Glomerular visceral epithelial cell (primary cell): Measurements from ENCODE around the gene RBBP8NL.
"Not testable (repeated sequence)": the region's sequence is repeated elsewhere in the genome, so short reads cannot be mapped to it uniquely, and the experiment has no call there.

Experiments
- DNase-seq: peaks from one replicate; pipeline ENCODE4 v3.0.0-alpha.2; 2016; ENCODE audit errors: extremely low spot score

RBBP8NL gene

GRCh38 chr20:62444286-62444685, 16.9 kb upstream of the RBBP8NL start:
- DNase-seq = no peak

GRCh38 chr20:62441987-62442539, 14.7 kb upstream of the RBBP8NL start:
- no peak for DNase-seq

DNA sequence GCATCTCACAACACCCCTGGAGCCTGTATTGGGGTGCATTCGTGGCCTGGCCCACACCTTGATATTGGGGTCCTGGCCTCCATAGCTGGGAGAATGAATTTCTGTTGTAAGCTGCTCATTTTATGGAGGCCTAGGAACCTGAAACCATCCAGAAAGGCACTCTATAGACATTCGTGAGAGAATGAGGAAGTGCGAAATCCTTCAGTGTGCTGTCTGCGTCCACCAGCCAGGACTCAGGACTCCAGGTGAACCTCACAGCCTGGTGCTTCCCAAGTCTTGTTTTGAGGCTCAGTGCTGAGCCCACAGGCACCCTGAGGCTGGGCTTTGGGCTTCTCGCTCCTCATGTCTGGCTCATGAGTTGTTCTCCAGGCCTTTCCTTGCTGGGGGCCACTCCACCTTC, 11.9 kb upstream of the RBBP8NL start:
- DNase-seq = no peak

DNA sequence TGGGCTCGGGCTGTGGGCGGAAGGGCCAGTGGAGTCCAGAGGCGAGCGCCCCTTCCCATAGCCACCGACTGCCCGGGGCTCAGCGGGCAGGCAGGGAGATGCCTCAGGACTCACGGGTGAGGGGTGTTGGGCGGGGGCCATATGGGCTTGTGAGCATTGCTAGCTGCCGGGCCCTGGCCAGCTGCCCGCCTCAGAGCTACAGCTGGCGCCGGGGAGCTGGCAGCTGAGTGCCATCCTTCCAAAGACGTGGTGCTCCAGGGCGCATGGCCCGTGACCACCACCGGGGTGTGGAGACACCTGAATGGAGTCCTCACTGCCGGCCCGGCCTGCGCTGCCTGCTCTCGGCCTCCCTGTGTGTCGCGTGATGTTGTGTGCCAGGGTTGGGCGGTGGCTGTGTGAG, 10.6 kb upstream of the RBBP8NL start:
- DNase-seq = no peak

DNA sequence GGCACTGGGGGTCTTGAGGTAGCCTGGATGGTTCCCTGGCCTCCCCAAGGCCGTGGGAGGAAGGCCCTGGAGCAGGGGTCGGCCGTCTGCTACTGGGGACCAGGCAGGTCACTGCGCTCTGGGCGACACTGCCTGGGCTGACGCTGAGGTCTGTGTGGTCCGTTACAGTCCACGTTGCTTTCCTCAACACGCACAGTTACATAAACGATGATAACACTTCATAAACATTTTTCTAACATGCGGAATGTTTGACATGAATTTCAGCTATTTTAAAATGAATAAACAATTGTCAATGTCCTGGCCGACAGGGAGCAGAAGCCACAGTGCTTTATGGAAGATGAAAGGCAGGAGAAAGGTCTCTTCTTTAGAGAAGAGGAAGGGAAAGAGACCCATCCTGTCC, 10.2 kb upstream of the RBBP8NL start:
- DNase-seq = no peak

DNA sequence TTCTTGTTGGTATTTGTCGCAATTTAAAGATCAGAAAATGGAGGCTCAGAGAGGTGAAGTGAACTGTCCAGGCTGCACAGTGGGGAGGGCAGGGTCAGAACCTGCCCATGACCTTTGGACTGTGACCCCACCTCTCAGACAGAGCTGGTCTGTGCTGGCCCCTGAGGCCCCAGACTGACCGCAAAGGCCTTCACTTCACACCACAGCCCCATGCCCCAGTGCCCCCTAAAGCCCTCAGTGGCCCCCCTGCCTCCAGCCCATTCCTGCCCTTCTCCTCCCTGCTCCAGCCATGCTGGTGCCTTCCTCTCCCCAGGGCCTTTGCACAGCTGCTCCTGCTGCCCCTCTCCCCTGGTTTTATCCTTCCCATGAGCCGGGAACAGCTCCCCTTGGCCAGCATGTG, 9.4 kb upstream of the RBBP8NL start:
- DNase-seq = no peak

DNA sequence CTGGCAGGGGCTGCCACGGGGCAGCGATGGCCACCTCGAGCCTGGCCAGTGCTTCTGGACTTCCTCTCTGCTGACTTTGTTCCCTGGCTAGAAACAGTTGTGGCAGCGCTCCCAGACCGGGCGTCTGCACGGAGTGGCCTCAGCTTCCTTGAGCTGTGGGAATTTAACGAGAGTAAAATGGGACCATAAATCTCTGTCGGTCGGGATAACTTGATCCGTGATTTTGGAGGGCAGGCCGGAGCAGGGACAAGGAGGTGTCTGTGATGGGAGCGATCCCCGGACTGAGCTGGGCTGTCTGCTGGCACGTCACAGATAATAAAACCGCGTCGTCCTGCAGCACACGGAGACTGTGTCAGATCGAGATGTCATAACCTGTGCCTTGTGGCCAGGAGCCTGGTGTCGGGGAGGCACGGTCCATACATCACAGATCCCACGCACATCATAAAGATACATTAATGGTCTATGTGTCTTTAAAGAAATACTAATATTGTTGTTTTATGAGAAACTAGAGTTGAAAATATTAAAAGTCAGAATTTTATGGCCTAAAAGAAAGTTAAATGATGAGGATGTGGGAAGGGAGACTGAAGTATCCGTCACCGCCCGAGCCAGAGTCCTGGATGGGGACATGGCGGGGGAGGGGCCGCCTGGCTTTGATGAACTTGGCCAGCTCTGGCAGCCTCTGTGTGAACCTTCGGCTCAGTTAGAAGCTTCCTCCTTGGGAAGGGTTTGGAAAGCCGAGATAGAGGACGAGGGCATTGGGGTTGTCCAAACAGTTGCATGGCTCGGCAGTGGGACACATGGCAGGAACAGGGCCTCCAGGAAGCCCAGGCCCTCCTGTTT, 6.5 kb upstream of the RBBP8NL start:
- DNase-seq = no peak

DNA sequence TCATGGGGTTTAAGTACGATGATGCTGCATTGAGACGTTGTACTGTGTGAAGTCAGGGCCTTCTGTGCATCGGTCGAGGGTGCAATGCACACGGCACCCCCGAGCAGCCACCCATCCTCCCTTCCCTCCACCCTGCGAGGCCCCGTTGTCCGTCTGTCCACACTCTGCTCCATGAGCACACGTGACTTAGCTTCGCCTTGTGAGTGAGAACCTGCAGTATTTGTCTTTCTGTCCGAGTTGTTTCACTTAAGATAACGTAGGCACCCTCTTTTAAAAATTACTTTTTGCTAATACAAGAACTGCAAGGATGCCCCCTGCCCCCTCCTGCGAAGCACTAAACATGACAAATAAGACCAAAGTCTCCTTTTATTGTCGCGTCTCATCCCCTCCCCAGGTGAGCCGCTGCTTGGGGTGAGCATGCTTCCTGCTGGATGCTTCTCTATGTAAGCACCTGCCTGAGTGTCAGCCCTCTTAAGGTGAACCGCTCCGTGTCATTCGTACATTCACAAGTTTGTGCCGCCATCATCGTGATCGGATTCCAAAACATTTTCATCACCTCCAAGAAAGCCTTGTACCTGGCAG, 3.6 kb upstream of the RBBP8NL start:
- no peak for DNase-seq

DNA sequence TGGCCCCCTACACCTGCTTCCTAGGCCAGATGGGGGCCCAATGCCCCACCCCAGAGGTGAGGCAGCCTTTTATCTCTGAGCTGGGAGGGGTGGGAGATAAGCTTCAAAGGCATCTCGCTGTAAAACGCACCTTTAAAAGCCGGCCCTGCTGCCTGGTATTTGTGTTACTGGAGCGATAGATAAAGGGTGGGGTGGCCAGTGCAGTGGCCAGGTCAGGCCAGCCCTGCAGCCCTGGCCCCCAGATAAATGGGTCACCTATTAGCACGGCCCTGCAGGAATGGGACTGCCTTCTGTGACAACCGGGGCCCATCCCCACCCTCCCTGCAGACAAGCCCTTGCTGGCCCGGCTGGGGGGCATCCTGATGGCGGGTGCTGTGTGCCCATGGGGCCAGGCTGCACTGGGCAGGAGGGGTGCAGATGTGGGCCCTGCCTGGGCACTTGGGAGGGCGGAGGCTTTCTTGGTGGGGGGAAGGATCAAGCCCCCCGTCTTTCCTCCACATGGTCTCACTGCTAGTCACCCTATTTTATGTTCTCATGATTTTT, 3.0 kb upstream of the RBBP8NL start:
- no peak for DNase-seq

DNA sequence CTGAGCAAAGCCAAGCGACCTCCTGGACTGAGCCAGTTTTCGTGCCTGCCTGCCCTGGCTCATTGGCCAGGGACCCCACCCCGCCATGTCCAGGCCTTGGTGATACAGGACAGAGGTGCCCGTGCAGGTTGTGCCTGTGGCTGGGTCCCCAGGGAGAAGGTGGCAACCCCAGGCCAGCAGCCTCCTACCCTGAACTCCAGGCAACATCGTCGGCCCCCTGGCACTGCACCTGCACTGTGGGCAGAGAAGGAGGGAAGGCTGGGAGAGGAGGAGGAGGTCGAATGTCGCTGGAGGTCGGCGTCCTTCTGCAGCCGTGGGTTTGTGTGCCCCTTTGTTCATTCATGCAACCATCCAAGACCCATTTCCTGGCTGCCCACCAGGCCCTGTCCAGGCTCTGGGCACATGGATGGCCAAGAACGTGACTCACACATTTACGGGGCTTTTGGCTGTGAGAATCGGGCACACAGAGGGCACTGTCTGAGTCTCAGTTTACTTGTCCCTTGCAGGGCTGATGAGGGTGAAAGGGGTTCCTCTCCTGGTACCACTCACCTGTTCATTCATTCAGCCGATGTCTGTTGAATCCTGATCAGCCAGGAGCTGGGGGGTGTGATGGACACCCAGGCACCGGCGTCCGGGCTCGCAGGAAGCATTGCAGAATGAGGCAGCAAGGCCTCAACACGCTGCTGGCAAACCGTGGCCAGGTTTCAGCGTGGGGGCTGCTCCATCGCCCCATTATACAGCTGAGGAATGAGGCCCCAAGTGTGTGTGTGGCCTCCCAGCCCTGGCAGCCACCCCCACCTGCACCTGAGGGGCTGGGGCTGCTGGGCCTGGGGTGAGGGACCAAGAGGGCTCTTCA, 2.3 kb upstream of the RBBP8NL start:
- DNase-seq = no peak

DNA sequence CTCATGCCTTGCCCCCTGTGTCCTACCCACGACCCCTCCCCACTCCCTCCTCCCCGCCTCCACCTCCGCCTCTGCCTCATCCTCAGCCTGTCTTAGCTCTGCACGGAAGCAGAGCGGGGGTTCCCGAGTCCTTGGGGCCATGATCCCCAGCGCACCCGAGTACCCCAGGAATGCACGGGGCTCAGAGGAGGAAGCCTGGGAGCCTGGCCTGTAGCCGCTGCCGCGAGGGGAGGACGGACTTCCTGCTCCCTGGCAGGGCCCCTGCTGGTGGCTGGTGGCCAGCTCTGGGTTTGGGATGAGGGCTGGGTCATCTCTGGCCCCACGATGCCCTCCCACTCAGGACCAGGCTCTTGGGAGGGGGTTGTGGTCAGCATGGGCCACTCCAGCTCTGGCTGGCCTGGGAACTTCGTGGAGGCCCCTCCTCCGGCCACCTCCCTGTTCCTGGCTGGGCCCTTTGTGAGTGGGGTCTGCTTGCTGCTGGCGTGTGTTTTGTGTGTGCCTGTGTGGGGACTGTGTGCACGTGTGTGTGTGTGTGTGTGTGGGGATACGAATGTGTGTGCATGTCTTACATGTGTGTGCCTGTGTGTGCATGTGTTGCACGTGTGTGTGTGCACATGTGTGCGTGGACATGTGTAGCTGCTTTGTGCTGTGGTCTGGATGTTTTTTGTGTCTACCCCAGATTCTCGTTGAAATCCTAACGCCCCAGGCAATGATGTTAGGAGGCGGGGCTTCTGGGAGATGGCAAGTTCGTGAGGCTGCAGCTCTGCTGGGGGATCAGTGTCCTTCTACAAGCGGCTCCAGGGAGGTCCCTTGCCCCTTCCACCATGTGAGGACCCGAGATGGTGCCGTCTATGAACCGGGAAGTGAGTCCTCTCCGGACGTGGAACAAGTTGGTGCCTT, 1.3 kb upstream of the RBBP8NL start:
- DNase-seq = no peak

- no peak for DNase-seq
Measured at GRCh38 chr20:62428002-62428372, 648 bp upstream of the RBBP8NL start.

DNA sequence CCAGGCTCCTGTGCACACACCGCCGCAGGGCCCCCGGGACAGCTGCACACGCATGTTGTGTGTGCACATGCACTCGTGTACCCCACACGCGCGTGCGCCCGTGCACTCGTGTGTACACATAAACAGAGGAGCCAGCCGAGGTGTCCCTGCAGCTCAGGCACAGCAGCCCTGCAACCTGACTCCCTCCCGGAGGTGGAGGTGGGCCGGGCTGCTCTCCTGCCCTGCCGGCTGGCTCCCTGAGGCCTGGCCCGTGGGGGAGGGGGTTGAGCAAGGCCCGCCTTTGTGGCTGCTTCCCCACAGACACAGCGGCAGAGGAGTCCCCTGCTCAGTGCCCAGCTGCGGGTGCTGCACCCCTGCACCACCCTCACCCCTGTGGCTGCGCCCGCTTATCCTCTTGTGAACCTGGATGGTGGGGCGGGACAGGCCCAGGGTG, 624 bp downstream of the RBBP8NL start:
- DNase-seq = no peak

DNA sequence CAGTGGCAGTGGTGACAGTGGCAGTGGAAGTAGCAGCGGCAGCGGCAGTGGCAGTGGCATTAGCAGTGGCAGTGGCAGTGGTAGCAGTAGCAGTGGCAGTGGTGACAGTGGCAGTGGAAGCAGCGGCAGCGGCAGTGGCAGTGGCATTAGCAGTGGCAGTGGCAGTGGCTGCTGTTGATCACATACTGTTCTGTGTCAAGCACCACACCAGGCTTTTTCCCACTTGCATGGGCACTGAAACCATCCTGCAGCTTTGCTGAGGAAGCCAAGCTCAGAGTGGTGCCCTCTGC, 1.3 kb downstream of the RBBP8NL start:
- not testable (repeated sequence) for DNase-seq

DNA sequence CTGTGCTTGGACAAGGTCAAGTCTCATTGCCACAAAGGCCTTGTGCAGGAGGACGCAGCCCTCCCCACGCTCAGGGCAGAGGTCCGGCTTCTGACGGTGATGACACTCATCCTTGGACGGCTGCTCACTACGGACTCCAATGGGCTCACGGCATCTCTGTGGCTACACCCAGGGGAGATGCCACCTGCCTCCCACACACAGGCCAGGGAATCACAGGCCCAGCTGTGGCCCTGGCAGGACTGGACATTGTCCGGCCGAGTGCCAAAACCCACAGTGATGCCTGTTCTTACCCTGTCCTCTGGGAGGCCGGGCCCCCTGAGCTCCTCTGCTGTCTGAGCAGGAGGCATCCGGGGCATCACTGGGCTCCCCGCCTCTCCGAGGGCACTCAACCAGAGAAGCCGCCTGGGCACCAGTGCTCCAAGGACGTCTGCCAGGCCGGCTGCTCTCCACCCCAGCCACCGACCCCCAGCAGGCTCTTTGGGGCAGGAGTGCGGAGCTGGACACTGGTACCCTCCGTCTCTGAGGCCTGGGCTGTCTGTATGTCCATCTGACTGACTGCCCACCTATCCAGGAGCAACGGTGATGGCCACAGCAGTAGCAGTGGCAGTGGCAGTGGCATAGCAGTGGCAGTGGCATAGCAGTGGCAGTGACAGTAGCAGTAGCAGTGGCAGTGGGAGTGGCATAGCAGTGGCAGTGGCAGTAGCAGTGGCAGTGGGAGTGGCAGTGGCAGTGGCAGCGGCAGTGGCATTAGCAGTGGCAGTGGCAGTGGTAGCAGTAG, 1.9 kb downstream of the RBBP8NL start:
- DNase-seq = no peak

DNA sequence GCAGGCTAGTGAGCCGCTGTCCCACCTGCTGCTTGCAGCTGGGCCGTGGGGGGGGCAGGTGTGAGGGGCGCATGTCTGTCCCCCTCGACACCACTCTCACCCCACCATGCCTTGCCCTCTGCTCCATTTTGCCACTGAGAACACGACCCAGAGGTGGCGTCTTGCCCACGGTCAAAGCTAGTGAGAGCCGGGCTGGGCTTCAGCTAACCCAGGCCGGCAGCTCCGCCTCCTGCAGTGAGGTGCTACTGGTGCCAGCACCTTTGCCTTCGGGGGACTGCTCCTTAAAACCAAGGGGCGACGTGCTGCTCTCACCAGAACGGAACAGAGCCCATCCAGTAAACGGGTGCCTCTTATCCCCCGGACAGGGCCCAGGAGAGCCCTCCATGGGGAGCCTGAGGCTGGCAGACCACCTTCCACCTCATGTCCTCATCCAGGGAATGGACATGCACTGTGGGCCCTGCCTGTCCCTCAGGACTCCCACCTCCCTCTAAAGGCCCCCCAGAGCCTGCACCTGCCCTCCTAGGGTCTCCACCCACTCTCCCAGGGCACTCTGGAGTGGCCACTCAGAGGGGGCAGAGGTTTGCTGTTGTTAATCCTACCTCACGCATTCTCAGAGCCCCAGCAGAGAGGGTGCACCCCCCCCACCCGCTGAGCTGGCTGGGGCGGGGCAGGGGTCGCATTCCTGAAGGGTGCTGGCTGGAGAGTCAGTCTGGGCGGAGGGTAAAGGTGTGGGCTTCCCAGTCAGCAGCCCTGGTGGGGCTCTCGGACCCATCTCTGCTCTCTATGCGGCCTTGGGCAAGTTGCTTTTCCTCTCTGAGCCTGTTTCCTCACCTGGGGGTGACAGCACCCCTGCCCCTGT, 2.9 kb downstream of the RBBP8NL start:
- DNase-seq = no peak

- DNase-seq = no peak
Measured at GRCh38 chr20:62423326-62423706, 4.0 kb downstream of the RBBP8NL start.

DNA sequence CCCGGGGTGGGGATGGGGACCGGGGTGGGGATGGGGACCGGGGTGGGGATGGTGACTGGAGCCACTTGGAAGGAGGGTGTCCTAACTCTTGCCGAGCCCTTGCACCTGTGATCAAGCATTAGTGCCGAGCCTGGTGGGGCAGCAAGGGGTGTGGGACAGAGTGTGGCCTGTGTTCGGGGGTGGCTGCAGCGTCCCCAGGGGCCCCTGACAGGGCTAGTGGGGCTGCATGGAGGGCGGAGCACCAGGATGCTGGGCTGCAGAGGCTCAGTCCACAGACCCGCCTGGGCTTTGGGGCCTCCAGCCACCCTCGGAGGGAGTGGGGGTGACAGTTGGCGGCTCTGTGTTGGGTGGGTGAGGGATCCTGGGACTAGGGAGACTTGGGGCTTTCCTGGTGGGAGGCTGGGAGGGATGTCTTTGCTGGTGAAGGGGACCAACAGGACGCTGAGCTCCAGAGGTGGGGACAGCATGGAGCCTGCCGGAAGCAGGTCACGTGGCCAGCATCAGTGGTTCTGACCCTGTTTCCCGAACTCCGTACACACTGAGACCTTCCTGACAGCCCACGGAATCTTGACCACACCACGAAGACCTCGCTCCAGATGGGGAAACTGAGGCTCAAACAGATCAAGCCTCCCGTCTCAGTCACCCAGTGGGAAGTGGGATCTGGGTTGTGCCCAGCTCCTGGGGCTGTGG, 4.6 kb downstream of the RBBP8NL start:
- DNase-seq = no peak

GRCh38 chr20:62421716-62421990, 5.7 kb downstream of the RBBP8NL start:
- no peak for DNase-seq
